SU-DHL-6 (cell line): Measurements from ENCODE around the gene PPARG.

Experiments used
- H2AFZ ChIP-seq: fragments of 200-600 bp; sonication (generic); 2 replicates; pipeline ENCODE4 v1.6.1; 2014; ENCODE audit warnings: low read depth, mild to moderate bottlenecking, moderate library complexity, mixed read lengths, antibody characterized with exemption, low read length; ENCODE audit not compliant: severe bottlenecking
- H3F3A ChIP-seq: fragments of 200-600 bp; shearing (Covaris generic); 2 replicates; pipeline ENCODE4 v1.6.0; 2016; ENCODE audit warnings: antibody characterized with exemption, mild to moderate bottlenecking; ENCODE audit not compliant: insufficient read depth
- H3K27ac ChIP-seq: fragments of 200-600 bp; sonication (generic); 2 replicates; pipeline ENCODE4 v1.5.1; 2016; ENCODE audit warnings: low read depth, mild to moderate bottlenecking, low read length, moderate library complexity, mixed read lengths
- H3K27me3 ChIP-seq: fragments of 200-600 bp; sonication (generic), shearing (Covaris generic); 2 replicates; pipeline ENCODE4 v1.6.0; 2014; ENCODE audit warnings: mild to moderate bottlenecking, low read length
- H3K36me3 ChIP-seq: fragments of 200-600 bp; sonication (generic); 2 replicates; pipeline ENCODE4 v1.6.1; 2014; ENCODE audit warnings: mild to moderate bottlenecking, low read length, mixed read lengths
- H3K4me2 ChIP-seq: fragments of 300-600, 200-600 bp; shearing (Covaris generic), sonication (generic); 2 replicates; pipeline ENCODE4 v1.6.0; 2014; ENCODE audit warnings: low read length, low read depth, mild to moderate bottlenecking; ENCODE audit not compliant: poor library complexity, severe bottlenecking
- H3K4me3 ChIP-seq: fragments of 200-600 bp; sonication (generic); 2 replicates; pipeline ENCODE4 v1.5.1; 2014; ENCODE audit warnings: antibody characterized with exemption, low read length, mild to moderate bottlenecking, mixed read lengths; ENCODE audit not compliant: insufficient read depth, poor library complexity, severe bottlenecking
- H3K79me2 ChIP-seq: fragments of 200-600 bp; sonication (generic); 2 replicates; pipeline ENCODE4 v1.6.1; 2014; ENCODE audit warnings: mild to moderate bottlenecking, low read length, moderate library complexity; ENCODE audit not compliant: insufficient read depth
- H3K9ac ChIP-seq: fragments of 200-600 bp; sonication (generic); 2 replicates; pipeline ENCODE4 v1.7.0; 2014; ENCODE audit warnings: mild to moderate bottlenecking, low read length
- H3K9me2 ChIP-seq: fragments of 200-600 bp; sonication (generic); replicated peaks from 2 replicates; pipeline ENCODE4 v1.6.1; 2014; ENCODE audit warnings: low read length; ENCODE audit not compliant: insufficient read depth
- H3K9me3 ChIP-seq: fragments of 200-600 bp; sonication (generic); 2 replicates; pipeline ENCODE4 v1.6.1; 2014; ENCODE audit warnings: low read length, mixed read lengths; ENCODE audit not compliant: insufficient read depth
- H4K20me1 ChIP-seq: fragments of 200-600 bp; sonication (generic); 2 replicates; pipeline ENCODE4 v1.6.1; 2014; ENCODE audit warnings: low read depth, mild to moderate bottlenecking, antibody characterized with exemption, low read length, moderate library complexity, mixed read lengths
- EZH2phosphoT487 ChIP-seq: fragments of 200-600 bp; sonication (generic), shearing (Covaris generic); conservative IDR thresholded peaks from 2 replicates; pipeline ENCODE4 v1.6.1; 2018; ENCODE audit warnings: mild to moderate bottlenecking, antibody characterized with exemption, low read length, moderate library complexity, mixed read lengths
- TF ChIP-seq, protein P1 (sequence below): fragments of 200-600 bp; sonication (generic); IDR thresholded peaks from one replicate; pipeline ENCODE4 v1.5.1; 2017; ENCODE audit warnings: antibody characterized with exemption, mild to moderate bottlenecking, low read length, moderate library complexity; ENCODE audit not compliant: insufficient read depth, poor library complexity, severe bottlenecking

The PPARG gene

DNA sequence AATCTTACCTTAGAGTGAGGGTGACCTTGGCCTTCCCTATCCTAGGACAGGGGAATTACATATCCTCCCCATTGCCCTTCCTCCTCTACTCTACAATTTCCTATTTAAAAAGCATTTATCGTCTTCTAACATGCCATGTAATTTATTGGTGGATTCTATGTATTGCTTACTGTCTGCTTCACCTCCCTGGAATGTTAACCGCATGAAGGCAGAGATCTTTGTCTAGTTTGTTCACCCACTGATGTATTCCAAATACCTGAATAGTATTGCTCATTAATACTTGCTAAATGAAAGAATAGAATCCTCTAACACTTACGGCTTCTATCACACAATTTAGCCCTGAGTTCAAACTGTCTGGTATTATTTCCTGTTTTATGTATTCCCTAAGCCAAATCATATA, 68.6 kb downstream of the PPARG start:
- no peak overlapping the region for H3K4me3 ChIP-seq
- no peaks in the 10 kb centered on the region for H3K27me3 ChIP-seq
- no peak overlapping the region for H3K9ac ChIP-seq
- H3K79me2 ChIP-seq = no peaks in the 10 kb centered on the region
- no peak overlapping the region for H3K27ac ChIP-seq
- H3K9me3 ChIP-seq = no peaks in the 10 kb centered on the region
- no peaks in the 10 kb centered on the region for H4K20me1 ChIP-seq
- no peaks in the 10 kb centered on the region for H3F3A ChIP-seq
- no peak overlapping the region for H2AFZ ChIP-seq
- no peaks in the 10 kb centered on the region for H3K36me3 ChIP-seq
- H3K4me2 ChIP-seq = no peak overlapping the region
- no peaks in the 10 kb centered on the region for H3K9me2 ChIP-seq
- TF ChIP-seq, protein P1, sequence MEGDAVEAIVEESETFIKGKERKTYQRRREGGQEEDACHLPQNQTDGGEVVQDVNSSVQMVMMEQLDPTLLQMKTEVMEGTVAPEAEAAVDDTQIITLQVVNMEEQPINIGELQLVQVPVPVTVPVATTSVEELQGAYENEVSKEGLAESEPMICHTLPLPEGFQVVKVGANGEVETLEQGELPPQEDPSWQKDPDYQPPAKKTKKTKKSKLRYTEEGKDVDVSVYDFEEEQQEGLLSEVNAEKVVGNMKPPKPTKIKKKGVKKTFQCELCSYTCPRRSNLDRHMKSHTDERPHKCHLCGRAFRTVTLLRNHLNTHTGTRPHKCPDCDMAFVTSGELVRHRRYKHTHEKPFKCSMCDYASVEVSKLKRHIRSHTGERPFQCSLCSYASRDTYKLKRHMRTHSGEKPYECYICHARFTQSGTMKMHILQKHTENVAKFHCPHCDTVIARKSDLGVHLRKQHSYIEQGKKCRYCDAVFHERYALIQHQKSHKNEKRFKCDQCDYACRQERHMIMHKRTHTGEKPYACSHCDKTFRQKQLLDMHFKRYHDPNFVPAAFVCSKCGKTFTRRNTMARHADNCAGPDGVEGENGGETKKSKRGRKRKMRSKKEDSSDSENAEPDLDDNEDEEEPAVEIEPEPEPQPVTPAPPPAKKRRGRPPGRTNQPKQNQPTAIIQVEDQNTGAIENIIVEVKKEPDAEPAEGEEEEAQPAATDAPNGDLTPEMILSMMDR = no peak
- TF ChIP-seq EZH2phosphoT487 = no peak

DNA sequence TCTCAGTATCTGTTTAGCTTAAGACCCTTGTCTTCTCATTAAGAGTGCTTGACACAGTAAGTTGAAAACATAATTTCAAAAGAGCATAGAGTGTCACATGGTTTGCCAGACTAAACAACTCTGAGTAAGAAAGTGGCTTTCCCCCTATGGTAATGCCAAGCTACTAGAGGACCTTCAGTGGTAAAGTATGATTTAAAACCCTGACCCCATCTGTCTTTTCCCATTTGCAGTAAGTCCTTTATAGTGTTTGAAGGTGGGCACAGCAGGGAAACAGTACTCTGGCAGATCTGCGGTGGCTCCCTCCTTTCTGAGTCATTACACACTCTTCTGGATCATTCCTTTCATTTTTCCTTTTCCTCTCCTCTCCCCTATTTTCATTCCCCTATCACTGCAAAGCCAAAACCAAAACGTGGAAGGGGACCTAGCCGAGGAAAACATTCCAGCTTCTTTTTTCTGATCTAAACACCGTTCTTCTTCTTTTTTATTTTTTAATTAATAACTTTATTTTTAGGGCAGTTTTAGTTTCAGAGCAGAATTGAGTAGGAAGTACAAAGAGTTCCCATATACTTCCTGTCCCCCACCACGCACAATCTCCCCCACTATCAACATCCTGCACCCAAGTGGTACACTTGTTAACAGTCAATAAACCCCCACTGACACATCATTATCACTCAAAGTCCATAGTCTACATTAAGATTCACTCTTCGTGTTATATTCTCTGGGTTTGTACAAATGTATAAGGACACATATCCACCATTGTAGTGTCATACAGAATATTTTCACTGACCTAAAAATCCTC, 74.7 kb downstream of the PPARG start:
- Histone ChIP-seq H3K4me3 (no peak overlapping the region), H3K27ac (no peak overlapping the region), H3K9me3 (no peaks in the 10 kb centered on the region), H3F3A (no peaks in the 10 kb centered on the region), H3K9ac (no peak overlapping the region), H3K79me2 (no peaks in the 10 kb centered on the region), H3K9me2 (no peaks in the 10 kb centered on the region), H2AFZ (no peak overlapping the region), H3K27me3 (no peaks in the 10 kb centered on the region), H4K20me1 (no peaks in the 10 kb centered on the region), H3K36me3 (no peaks in the 10 kb centered on the region), H3K4me2 (no peak overlapping the region)
- TF ChIP-seq EZH2phosphoT487 = no peak
- TF ChIP-seq, protein P1 = no peak

DNA sequence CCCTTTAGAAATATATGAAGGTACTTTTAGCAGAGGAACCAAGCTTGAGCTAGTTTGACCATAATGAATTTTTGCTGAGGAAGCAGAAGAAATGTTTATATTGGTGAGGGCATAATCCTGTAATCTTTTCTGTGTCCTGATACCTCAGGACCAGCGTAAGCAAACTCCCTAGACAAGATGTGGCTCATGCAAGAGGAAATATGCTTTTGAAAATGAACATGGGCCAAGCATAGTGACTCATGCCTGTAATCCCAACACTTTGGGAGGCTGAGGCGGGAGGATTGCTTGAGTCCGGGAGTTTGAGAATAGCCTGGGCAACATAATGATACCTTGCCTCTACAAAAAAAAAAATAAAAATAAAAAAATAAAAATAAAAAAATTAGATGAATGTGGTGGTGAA, 78.5 kb downstream of the PPARG start:
- H3K79me2 ChIP-seq = no peaks in the 10 kb centered on the region
- no peaks in the 10 kb centered on the region for H3K27me3 ChIP-seq
- no peak overlapping the region for H2AFZ ChIP-seq
- TF ChIP-seq EZH2phosphoT487 = no peak
- TF ChIP-seq, protein P1 = no peak
- H3K27ac ChIP-seq = no peak overlapping the region
- H3K9ac ChIP-seq = no peak overlapping the region
- no peaks in the 10 kb centered on the region for H3F3A ChIP-seq
- H3K9me2 ChIP-seq = no peaks in the 10 kb centered on the region
- H3K36me3 ChIP-seq = no peaks in the 10 kb centered on the region
- H3K4me3 ChIP-seq = no peak overlapping the region
- no peaks in the 10 kb centered on the region for H4K20me1 ChIP-seq
- H3K4me2 ChIP-seq = no peak overlapping the region
- H3K9me3 ChIP-seq = no peaks in the 10 kb centered on the region
